Ishikawa (cell line): ENCODE results near the gene SASH1.

Experiments used
- CEBPB ChIP-seq: IDR thresholded peaks from 2 replicates; pipeline ENCODE4 v1.6.1; 2012
- CREB1 ChIP-seq: IDR thresholded peaks from 2 replicates; pipeline ENCODE4 v1.6.1; 2012; ENCODE audit warnings: low read depth
- EGR1 ChIP-seq: IDR thresholded peaks from 2 replicates; pipeline ENCODE4 v1.6.1; 2012
- EP300 ChIP-seq: IDR thresholded peaks from 2 replicates; pipeline ENCODE4 v1.6.1; 2012; ENCODE audit warnings: borderline replicate concordance
- MAX ChIP-seq: IDR thresholded peaks from 2 replicates; pipeline ENCODE4 v1.6.1; 2012
- RAD21 ChIP-seq: IDR thresholded peaks from 2 replicates; pipeline ENCODE4 v1.6.1; 2012; ENCODE audit warnings: low read depth
- TAF1 ChIP-seq: IDR thresholded peaks from 2 replicates; pipeline ENCODE4 v1.6.1; 2012; ENCODE audit warnings: low read depth, mild to moderate bottlenecking
- TCF12 ChIP-seq: IDR thresholded peaks from 2 replicates; pipeline ENCODE4 v1.6.1; 2012; ENCODE audit warnings: low read depth
- USF1 ChIP-seq: IDR thresholded peaks from 2 replicates; pipeline ENCODE4 v1.6.1; 2012
- YY1 ChIP-seq: IDR thresholded peaks from 2 replicates; pipeline ENCODE4 v1.6.1; 2012; ENCODE audit warnings: low read depth
- ZBTB7A ChIP-seq: IDR thresholded peaks from 2 replicates; pipeline ENCODE4 v1.6.1; 2012; ENCODE audit warnings: low read depth

- no peak for TF ChIP-seq CEBPB
- no peak for TF ChIP-seq EP300
- TF ChIP-seq YY1 = no peak
- no peak for TF ChIP-seq ZBTB7A
- TF ChIP-seq USF1 = no peak
- TF ChIP-seq RAD21 = no peak
- no peak for TF ChIP-seq TCF12
- no peak for TF ChIP-seq EGR1
- TF ChIP-seq MAX = no peak
- TF ChIP-seq TAF1 = no peak
- TF ChIP-seq CREB1 = no peak
These were observed 2.9 kb upstream of the SASH1 start for GRCh38 chr6:148339766-148340165.
